NT2/D1 (cell line): Measurements from ENCODE around the gene EFNA3.

Experiments used
- DNase-seq: peaks from one replicate; pipeline ENCODE4 v3.0.0-alpha.2; 2011; ENCODE audit warnings: low read depth, low spot score
- H3K27me3 ChIP-seq: 2 replicates; pipeline ENCODE4 v1.6.0; 2011; ENCODE audit warnings: mild to moderate bottlenecking; ENCODE audit not compliant: insufficient read length, insufficient read depth
- H3K36me3 ChIP-seq: 2 replicates; pipeline ENCODE4 v1.6.1; 2011; ENCODE audit warnings: mild to moderate bottlenecking, low read length, mixed read lengths; ENCODE audit not compliant: insufficient read depth, insufficient read length
- H3K4me1 ChIP-seq: 2 replicates; pipeline ENCODE4 v1.5.1; 2011; ENCODE audit not compliant: insufficient read depth, insufficient read length
- H3K4me3 ChIP-seq: 2 replicates; pipeline ENCODE4 v1.5.1; 2011; ENCODE audit warnings: low read depth; ENCODE audit not compliant: insufficient read length
- H3K9ac ChIP-seq: 2 replicates; pipeline ENCODE4 v1.6.0; 2011; ENCODE audit warnings: low read depth; ENCODE audit not compliant: insufficient read length
- H3K9me3 ChIP-seq: 2 replicates; pipeline ENCODE4 v1.5.1; 2011; ENCODE audit warnings: mild to moderate bottlenecking, low read length; ENCODE audit not compliant: insufficient read depth
- SUZ12 ChIP-seq: IDR thresholded peaks from 2 replicates; pipeline ENCODE4 v1.6.1; 2011; ENCODE audit not compliant: insufficient read length, insufficient read depth; ENCODE audit errors: extremely low read depth
- YY1 ChIP-seq: IDR thresholded peaks from 2 replicates; pipeline ENCODE4 v1.6.1; 2011; ENCODE audit not compliant: insufficient read length, insufficient read depth
- ZNF274 ChIP-seq: IDR thresholded peaks from 2 replicates; pipeline ENCODE4 v1.6.1; 2011; ENCODE audit warnings: mild to moderate bottlenecking, low read depth, low read length

Gene EFNA3

GRCh38 chr1:155121249-155121648 is 42.6 kb downstream of the EFNA3 start:
- Histone ChIP-seq H3K9ac (no peak overlapping the region), H3K27me3 (peaks cover 59% of the 10 kb centered on the region), H3K9me3 (no peaks in the 10 kb centered on the region), H3K4me1 (peaks cover 17% of the 10 kb centered on the region), H3K36me3 (no peaks in the 10 kb centered on the region), H3K4me3 (no peak overlapping the region)
- TF ChIP-seq SUZ12 (no peak), YY1 (no peak), ZNF274 (no peak)
- no peak for DNase-seq

- no peak for TF ChIP-seq ZNF274
- TF ChIP-seq SUZ12, result no peak
- TF ChIP-seq YY1, result no peak
- H3K9me3 ChIP-seq, result no peaks in the 10 kb centered on the region
- H3K4me3 ChIP-seq, result no peak overlapping the region
- H3K36me3 ChIP-seq, result no peaks in the 10 kb centered on the region
- peaks cover 22% of the 10 kb centered on the region for H3K4me1 ChIP-seq
- H3K9ac ChIP-seq, result no peak overlapping the region
- H3K27me3 ChIP-seq, result peaks cover 70% of the 10 kb centered on the region
- no peak for DNase-seq
Measured at GRCh38 chr1:155122308-155122707, 43.7 kb downstream of the EFNA3 start.

GRCh38 chr1:155123801-155124200 is 45.2 kb downstream of the EFNA3 start:
- no peak overlapping the region for H3K9ac ChIP-seq
- peaks cover 83% of the 10 kb centered on the region for H3K27me3 ChIP-seq
- H3K4me1 ChIP-seq, result peaks cover 31% of the 10 kb centered on the region
- H3K9me3 ChIP-seq, result no peaks in the 10 kb centered on the region
- no peak overlapping the region for H3K4me3 ChIP-seq
- no peak for DNase-seq
- TF ChIP-seq YY1 (no peak), SUZ12 (no peak), ZNF274 (no peak)
- no peaks in the 10 kb centered on the region for H3K36me3 ChIP-seq

- Histone ChIP-seq H3K27me3 (peaks cover 91% of the 10 kb centered on the region), H3K9ac (no peak overlapping the region), H3K4me3 (no peak overlapping the region), H3K9me3 (no peaks in the 10 kb centered on the region), H3K4me1 (peaks cover 40% of the 10 kb centered on the region), H3K36me3 (no peaks in the 10 kb centered on the region)
- DNase-seq, result no peak
- TF ChIP-seq ZNF274 (no peak), SUZ12 (no peak), YY1 (no peak)
Measured at GRCh38 chr1:155124503-155125463, 46.1 kb downstream of the EFNA3 start.

- Histone ChIP-seq H3K36me3 (no peaks in the 10 kb centered on the region), H3K9ac (no peak overlapping the region), H3K27me3 (peaks cover 85% of the 10 kb centered on the region), H3K9me3 (no peaks in the 10 kb centered on the region), H3K4me1 (peaks cover 43% of the 10 kb centered on the region), H3K4me3 (peak overlapping the region; percentile 73)
- DNase-seq, result no peak
- no peak for TF ChIP-seq YY1
- no peak for TF ChIP-seq SUZ12
- no peak for TF ChIP-seq ZNF274
Measured at GRCh38 chr1:155125511-155125945, 46.9 kb downstream of the EFNA3 start.

GRCh38 chr1:155125946-155126555 is 47.4 kb downstream of the EFNA3 start:
- Histone ChIP-seq H3K27me3 (peaks cover 85% of the 10 kb centered on the region), H3K36me3 (peaks cover 2% of the 10 kb centered on the region), H3K9ac (peak overlapping the region; percentile 69), H3K4me3 (peak overlapping the region; percentile 73), H3K4me1 (peaks cover 45% of the 10 kb centered on the region), H3K9me3 (no peaks in the 10 kb centered on the region)
- TF ChIP-seq ZNF274 (no peak), SUZ12 (no peak), YY1 (no peak)
- no peak for DNase-seq

GRCh38 chr1:155126556-155127104 is 48.0 kb downstream of the EFNA3 start:
- Histone ChIP-seq H3K9me3 (no peaks in the 10 kb centered on the region), H3K4me1 (peaks cover 49% of the 10 kb centered on the region), H3K27me3 (peaks cover 85% of the 10 kb centered on the region), H3K4me3 (peak overlapping the region; percentile 73), H3K9ac (peak overlapping the region; percentile 69), H3K36me3 (peaks cover 8% of the 10 kb centered on the region)
- no peak for DNase-seq
- TF ChIP-seq YY1 (no peak), SUZ12 (peak; percentile 29), ZNF274 (no peak)
